ENCODE data around the gene SLC39A11. TPM values are rescaled to one million over a fixed set of nuclear protein-coding genes. Genes with fewer than 3 reads are reported as not detected.

SLC39A11 gene
- total and polyA plus RNA-seq, 2 of the 13 experiments (the other 11 are each of a cell fraction or from before 2014, with no cell fraction given), result 17.2 to 31.5 TPM

DNA sequence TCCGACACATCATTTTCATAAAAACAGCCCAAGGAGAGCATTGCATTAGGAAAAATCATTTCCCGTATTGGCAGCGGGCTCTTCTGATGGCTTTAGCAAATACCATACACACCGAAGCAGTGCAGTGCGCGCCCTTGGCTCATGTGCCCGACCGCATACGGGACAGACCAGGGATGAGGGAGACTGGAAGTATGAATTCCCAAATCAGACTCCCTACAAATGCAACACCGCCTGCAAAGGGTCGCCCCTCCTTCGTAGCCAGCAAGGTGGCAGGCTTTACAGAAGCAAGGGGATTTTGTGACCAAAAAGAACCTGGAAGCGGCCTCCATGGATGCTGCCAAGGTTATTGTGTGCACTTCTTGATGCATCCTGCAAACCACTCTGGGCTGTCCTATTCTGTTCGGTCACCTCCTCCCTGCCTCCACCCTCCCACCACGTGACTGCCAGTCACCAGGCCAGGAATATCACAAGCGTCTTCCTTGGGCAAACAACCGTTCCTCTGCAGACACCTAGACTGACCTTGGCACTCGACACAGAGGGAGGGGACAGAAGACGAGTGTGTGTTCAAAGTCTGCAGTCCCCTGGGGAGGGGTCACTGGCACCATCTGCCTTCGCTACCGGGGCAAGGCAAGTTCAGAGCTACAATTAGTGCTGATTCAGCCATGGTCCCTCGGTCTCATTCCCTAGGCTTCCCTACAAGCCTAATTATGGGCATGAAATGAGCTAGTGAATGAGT is 460.4 kb downstream of the SLC39A11 start (continued):
- TF ChIP-seq, protein P1, sequence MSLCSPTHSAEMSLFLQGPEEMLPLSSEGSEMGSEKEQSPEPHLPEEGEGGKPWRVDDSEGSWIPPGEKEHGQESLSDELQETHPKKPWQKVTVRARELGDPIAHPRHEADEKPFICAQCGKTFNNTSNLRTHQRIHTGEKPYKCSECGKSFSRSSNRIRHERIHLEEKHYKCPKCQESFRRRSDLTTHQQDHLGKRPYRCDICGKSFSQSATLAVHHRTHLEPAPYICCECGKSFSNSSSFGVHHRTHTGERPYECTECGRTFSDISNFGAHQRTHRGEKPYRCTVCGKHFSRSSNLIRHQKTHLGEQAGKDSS (CRISPR knock-in tag; IDR thresholded peaks at IDR 0.05; ENCODE audit: borderline replicate concordance, low read depth), result no peak
- TF ChIP-seq ZNF75D (CRISPR knock-in tag; IDR thresholded peaks at IDR 0.05; ENCODE audit: borderline replicate concordance) (no peak), MEIS1 (CRISPR knock-in tag; IDR thresholded peaks at IDR 0.05; ENCODE audit: borderline replicate concordance) (peak; percentile 72; the same call in 1 of the 2 replicates), KDM5B (CRISPR knock-in tag; IDR thresholded peaks at IDR 0.05; ENCODE audit: borderline replicate concordance) (peak; percentile 50; the same call in 1 of the 2 replicates), SMARCC2 (IDR thresholded peaks at IDR 0.05) (no peak), DPF2 (CRISPR knock-in tag; IDR thresholded peaks at IDR 0.05; ENCODE audit: borderline replicate concordance, low read depth) (peak; percentile 96), MTF2 (CRISPR knock-in tag; IDR thresholded peaks at IDR 0.05; ENCODE audit: borderline replicate concordance) (no peak), YEATS2 (CRISPR knock-in tag; IDR thresholded peaks at IDR 0.05; ENCODE audit: borderline replicate concordance) (peak; percentile 88; the same call in 1 of the 2 replicates), MIER3 (CRISPR knock-in tag; IDR thresholded peaks at IDR 0.05; ENCODE audit: borderline replicate concordance) (peak; percentile 100), ZNF781 (CRISPR knock-in tag; IDR thresholded peaks at IDR 0.05; ENCODE audit: borderline replicate concordance, not compliant biosample characterization) (no peak), ZNF616 (CRISPR knock-in tag; IDR thresholded peaks at IDR 0.05; ENCODE audit: low read depth) (no peak), ZFP37 (CRISPR knock-in tag; IDR thresholded peaks at IDR 0.05; ENCODE audit: borderline replicate concordance) (no peak), ZNF337 (CRISPR knock-in tag; IDR thresholded peaks at IDR 0.05; ENCODE audit: borderline replicate concordance, low read depth) (no peak), KLF11 (CRISPR knock-in tag; IDR thresholded peaks at IDR 0.05) (peak; percentile 58; the same call in 1 of the 2 replicates), ZNF3 (CRISPR knock-in tag; IDR thresholded peaks at IDR 0.05) (no peak), ZNF282 (IDR thresholded peaks at IDR 0.05; ENCODE audit: partially characterized antibody) (no peak), ZNF496 (CRISPR knock-in tag; IDR thresholded peaks at IDR 0.05; ENCODE audit: insufficient replicate concordance) (no peak), SP4 (CRISPR knock-in tag; IDR thresholded peaks at IDR 0.05) (peak; percentile 50; the same call in 1 of the 2 replicates), MIXL1 (CRISPR knock-in tag; IDR thresholded peaks at IDR 0.05) (peak; percentile 92)
- TF ChIP-seq, protein P2, sequence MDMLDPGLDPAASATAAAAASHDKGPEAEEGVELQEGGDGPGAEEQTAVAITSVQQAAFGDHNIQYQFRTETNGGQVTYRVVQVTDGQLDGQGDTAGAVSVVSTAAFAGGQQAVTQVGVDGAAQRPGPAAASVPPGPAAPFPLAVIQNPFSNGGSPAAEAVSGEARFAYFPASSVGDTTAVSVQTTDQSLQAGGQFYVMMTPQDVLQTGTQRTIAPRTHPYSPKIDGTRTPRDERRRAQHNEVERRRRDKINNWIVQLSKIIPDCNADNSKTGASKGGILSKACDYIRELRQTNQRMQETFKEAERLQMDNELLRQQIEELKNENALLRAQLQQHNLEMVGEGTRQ (IDR thresholded peaks at IDR 0.05; ENCODE audit: low read depth, low read length), result peak; percentile 96
- TF ChIP-seq, protein P2 (CRISPR knock-in tag; IDR thresholded peaks at IDR 0.05; ENCODE audit: borderline replicate concordance), result peak; percentile 96; the same call in 1 of the 2 replicates
- TF ChIP-seq, protein P3, sequence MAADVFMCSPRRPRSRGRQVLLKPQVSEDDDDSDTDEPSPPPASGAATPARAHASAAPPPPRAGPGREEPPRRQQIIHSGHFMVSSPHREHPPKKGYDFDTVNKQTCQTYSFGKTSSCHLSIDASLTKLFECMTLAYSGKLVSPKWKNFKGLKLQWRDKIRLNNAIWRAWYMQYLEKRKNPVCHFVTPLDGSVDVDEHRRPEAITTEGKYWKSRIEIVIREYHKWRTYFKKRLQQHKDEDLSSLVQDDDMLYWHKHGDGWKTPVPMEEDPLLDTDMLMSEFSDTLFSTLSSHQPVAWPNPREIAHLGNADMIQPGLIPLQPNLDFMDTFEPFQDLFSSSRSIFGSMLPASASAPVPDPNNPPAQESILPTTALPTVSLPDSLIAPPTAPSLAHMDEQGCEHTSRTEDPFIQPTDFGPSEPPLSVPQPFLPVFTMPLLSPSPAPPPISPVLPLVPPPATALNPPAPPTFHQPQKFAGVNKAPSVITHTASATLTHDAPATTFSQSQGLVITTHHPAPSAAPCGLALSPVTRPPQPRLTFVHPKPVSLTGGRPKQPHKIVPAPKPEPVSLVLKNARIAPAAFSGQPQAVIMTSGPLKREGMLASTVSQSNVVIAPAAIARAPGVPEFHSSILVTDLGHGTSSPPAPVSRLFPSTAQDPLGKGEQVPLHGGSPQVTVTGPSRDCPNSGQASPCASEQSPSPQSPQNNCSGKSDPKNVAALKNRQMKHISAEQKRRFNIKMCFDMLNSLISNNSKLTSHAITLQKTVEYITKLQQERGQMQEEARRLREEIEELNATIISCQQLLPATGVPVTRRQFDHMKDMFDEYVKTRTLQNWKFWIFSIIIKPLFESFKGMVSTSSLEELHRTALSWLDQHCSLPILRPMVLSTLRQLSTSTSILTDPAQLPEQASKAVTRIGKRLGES (CRISPR knock-in tag; IDR thresholded peaks at IDR 0.05; ENCODE audit: borderline replicate concordance), result no peak; the same call in 1 of the 2 replicates
- TF ChIP-seq, protein P4, sequence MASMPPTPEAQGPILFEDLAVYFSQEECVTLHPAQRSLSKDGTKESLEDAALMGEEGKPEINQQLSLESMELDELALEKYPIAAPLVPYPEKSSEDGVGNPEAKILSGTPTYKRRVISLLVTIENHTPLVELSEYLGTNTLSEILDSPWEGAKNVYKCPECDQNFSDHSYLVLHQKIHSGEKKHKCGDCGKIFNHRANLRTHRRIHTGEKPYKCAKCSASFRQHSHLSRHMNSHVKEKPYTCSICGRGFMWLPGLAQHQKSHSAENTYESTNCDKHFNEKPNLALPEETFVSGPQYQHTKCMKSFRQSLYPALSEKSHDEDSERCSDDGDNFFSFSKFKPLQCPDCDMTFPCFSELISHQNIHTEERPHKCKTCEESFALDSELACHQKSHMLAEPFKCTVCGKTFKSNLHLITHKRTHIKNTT (CRISPR knock-in tag; IDR thresholded peaks at IDR 0.05), result no peak

All from HepG2 (cell line).